ENCODE measurements around the gene UBAC1. TPM values are rescaled to one million over a fixed set of nuclear protein-coding genes. Genes with fewer than 3 reads are reported as not detected.

Gene UBAC1
- total and polyA plus RNA-seq, 10 of the 15 experiments (the other 5 are each of a cell fraction or from before 2014, with no cell fraction given) = 16.7 to 54.6 (median 38.5) TPM

DNA sequence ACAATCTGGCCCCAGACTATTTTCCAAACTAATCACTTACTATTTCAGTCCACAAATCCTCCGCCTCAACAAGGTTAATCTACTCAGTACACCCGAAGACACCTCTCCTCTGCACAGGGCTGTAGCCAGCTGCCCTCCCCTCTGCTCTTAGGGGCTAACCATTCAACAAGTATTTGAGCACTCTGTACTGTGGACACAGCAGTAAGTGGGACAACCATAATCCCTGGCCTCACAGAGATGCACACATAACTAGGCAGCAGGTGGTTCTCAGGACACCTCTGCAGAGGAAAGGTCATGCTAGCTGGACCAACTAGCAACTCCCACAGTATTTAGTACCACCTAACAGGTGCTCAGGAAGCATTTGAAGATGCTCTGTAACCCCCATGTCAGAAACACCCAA is 59.3 kb downstream of the UBAC1 start:
- no TSS peak for BruUV-seq (replicated peaks)
- in situ Hi-C loops (cut with MboI) = no loop called here
- intact Hi-C loops (cut with micrococcal nuclease; ENCODE audit: unreplicated experiment) = no loop called here

More for the DNA sequence above, 59.3 kb downstream of the UBAC1 start:
- no peak overlapping the region for H2AFZ ChIP-seq (ENCODE audit: control insufficient read depth, low read depth, low read length)
- RAD21 ChIA-PET (ENCODE audit: unreplicated experiment) = no interaction called here
- CTCF ChIA-PET = no interaction called here
- no peak overlapping the region for H3K27ac ChIP-seq (ENCODE audit: control insufficient read depth, insufficient read depth)
- H3K4me1 ChIP-seq (ENCODE audit: control insufficient read depth, insufficient read depth, low read length) = peaks cover 18% of the 10 kb centered on the region
- H3K9me3 ChIP-seq (replicated peaks; ENCODE audit: control insufficient read depth, insufficient read depth, low read length) = no peaks in the 10 kb centered on the region; the same call in 2 of the 3 replicates
- TF ChIP-seq SP1 (IDR thresholded peaks at IDR 0.05; ENCODE audit: low read depth, low read length) = no peak
- no peak for TF ChIP-seq BHLHE40 (IDR thresholded peaks at IDR 0.05; ENCODE audit: borderline replicate concordance in 1 of 2, low read depth in 2 of 2, low read length in 1 of 2)
- TF ChIP-seq, protein P1, sequence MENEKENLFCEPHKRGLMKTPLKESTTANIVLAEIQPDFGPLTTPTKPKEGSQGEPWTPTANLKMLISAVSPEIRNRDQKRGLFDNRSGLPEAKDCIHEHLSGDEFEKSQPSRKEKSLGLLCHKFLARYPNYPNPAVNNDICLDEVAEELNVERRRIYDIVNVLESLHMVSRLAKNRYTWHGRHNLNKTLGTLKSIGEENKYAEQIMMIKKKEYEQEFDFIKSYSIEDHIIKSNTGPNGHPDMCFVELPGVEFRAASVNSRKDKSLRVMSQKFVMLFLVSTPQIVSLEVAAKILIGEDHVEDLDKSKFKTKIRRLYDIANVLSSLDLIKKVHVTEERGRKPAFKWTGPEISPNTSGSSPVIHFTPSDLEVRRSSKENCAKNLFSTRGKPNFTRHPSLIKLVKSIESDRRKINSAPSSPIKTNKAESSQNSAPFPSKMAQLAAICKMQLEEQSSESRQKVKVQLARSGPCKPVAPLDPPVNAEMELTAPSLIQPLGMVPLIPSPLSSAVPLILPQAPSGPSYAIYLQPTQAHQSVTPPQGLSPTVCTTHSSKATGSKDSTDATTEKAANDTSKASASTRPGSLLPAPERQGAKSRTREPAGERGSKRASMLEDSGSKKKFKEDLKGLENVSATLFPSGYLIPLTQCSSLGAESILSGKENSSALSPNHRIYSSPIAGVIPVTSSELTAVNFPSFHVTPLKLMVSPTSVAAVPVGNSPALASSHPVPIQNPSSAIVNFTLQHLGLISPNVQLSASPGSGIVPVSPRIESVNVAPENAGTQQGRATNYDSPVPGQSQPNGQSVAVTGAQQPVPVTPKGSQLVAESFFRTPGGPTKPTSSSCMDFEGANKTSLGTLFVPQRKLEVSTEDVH (IDR thresholded peaks at IDR 0.05; ENCODE audit: low read depth, partially characterized antibody) = no peak
- TF ChIP-seq TBL1XR1 (IDR thresholded peaks at IDR 0.05; ENCODE audit: low read depth, low read length) = no peak
- TF ChIP-seq JUNB (IDR thresholded peaks at IDR 0.05) = no peak
- TF ChIP-seq, protein P2, sequence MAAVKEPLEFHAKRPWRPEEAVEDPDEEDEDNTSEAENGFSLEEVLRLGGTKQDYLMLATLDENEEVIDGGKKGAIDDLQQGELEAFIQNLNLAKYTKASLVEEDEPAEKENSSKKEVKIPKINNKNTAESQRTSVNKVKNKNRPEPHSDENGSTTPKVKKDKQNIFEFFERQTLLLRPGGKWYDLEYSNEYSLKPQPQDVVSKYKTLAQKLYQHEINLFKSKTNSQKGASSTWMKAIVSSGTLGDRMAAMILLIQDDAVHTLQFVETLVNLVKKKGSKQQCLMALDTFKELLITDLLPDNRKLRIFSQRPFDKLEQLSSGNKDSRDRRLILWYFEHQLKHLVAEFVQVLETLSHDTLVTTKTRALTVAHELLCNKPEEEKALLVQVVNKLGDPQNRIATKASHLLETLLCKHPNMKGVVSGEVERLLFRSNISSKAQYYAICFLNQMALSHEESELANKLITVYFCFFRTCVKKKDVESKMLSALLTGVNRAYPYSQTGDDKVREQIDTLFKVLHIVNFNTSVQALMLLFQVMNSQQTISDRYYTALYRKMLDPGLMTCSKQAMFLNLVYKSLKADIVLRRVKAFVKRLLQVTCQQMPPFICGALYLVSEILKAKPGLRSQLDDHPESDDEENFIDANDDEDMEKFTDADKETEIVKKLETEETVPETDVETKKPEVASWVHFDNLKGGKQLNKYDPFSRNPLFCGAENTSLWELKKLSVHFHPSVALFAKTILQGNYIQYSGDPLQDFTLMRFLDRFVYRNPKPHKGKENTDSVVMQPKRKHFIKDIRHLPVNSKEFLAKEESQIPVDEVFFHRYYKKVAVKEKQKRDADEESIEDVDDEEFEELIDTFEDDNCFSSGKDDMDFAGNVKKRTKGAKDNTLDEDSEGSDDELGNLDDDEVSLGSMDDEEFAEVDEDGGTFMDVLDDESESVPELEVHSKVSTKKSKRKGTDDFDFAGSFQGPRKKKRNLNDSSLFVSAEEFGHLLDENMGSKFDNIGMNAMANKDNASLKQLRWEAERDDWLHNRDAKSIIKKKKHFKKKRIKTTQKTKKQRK (IDR thresholded peaks at IDR 0.05; ENCODE audit: low read depth, low read length) = no peak
- no peak for TF ChIP-seq MTA2 (IDR thresholded peaks at IDR 0.05; ENCODE audit: low read depth)
- no peak for TF ChIP-seq SIN3A (IDR thresholded peaks at IDR 0.05; ENCODE audit: low read depth, low read length)
- TF ChIP-seq SMARCA5 (IDR thresholded peaks at IDR 0.05) = no peak
- TF ChIP-seq ZNF384 (IDR thresholded peaks at IDR 0.05; ENCODE audit: borderline replicate concordance, low read depth, low read length) = no peak
- no peak for TF ChIP-seq HCFC1 (IDR thresholded peaks at IDR 0.05; ENCODE audit: low read length)
- TF ChIP-seq LARP7 (IDR thresholded peaks at IDR 0.05) = no peak
- no peak for TF ChIP-seq ATF7 (IDR thresholded peaks at IDR 0.05; ENCODE audit: low read depth)
- TF ChIP-seq NR2C1 (IDR thresholded peaks at IDR 0.05) = no peak
- no peak for TF ChIP-seq TCF7 (IDR thresholded peaks at IDR 0.05; ENCODE audit: borderline replicate concordance)
- TF ChIP-seq, protein P3, sequence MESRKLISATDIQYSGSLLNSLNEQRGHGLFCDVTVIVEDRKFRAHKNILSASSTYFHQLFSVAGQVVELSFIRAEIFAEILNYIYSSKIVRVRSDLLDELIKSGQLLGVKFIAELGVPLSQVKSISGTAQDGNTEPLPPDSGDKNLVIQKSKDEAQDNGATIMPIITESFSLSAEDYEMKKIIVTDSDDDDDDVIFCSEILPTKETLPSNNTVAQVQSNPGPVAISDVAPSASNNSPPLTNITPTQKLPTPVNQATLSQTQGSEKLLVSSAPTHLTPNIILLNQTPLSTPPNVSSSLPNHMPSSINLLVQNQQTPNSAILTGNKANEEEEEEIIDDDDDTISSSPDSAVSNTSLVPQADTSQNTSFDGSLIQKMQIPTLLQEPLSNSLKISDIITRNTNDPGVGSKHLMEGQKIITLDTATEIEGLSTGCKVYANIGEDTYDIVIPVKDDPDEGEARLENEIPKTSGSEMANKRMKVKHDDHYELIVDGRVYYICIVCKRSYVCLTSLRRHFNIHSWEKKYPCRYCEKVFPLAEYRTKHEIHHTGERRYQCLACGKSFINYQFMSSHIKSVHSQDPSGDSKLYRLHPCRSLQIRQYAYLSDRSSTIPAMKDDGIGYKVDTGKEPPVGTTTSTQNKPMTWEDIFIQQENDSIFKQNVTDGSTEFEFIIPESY (IDR thresholded peaks at IDR 0.05) = no peak
- TF ChIP-seq FOXK2 (IDR thresholded peaks at IDR 0.05) = no peak
- no peak for TF ChIP-seq SRF (IDR thresholded peaks at IDR 0.05; ENCODE audit: low read depth in 2 of 2, low read length in 2 of 2)
- no peak for TF ChIP-seq KDM1A (IDR thresholded peaks at IDR 0.05; ENCODE audit: borderline replicate concordance)
- TF ChIP-seq RB1 (IDR thresholded peaks at IDR 0.05; ENCODE audit: borderline replicate concordance) = no peak
- no peaks in the 10 kb centered on the region for H3K27me3 ChIP-seq (replicated peaks in 1 of 2; ENCODE audit: control insufficient read depth in 2 of 2, insufficient read depth in 2 of 2, low read length in 1 of 2)
- H3K79me2 ChIP-seq (ENCODE audit: control insufficient read depth, insufficient read depth, low read length) = peaks cover 66% of the 10 kb centered on the region
- ATAC-seq (no peak), FAIRE-seq (no peak), DNase-seq (ENCODE audit: low read depth, low spot score) (no peak)
- no peak overlapping the region for H3K4me2 ChIP-seq (ENCODE audit: control insufficient read depth, insufficient read depth)
- H3K36me3 ChIP-seq (ENCODE audit: control insufficient read depth in 2 of 2, insufficient read depth in 2 of 2, low read length in 1 of 2) = no peaks in the 10 kb centered on the region; a peak in 1 of 4 replicates
- H3K9ac ChIP-seq (ENCODE audit: control insufficient read depth, insufficient read depth, low read length) = no peak overlapping the region
- no peak overlapping the region for H3K4me3 ChIP-seq
- no peaks in the 10 kb centered on the region for H4K20me1 ChIP-seq (ENCODE audit: control insufficient read depth, insufficient read depth)
- SMC1A ChIA-PET (ENCODE audit: uncharacterized antibody, unreplicated experiment) = no interaction called here
- 93% methylated on average over 2 of the region's 2 CpGs for WGBS (ENCODE audit: insufficient coverage, insufficient replicate concordance, low lambda C conversion rate, missing lambda C conversion rate)
- POLR2A ChIA-PET = no interaction called here
